ENCODE results near the gene NUMA1. TPM values are rescaled to one million over a fixed set of nuclear protein-coding genes. Genes with fewer than 3 reads are reported as not detected.

The NUMA1 gene
- polyA plus RNA-seq, 1 donor (not counting 4 experiments of a cell fraction or from before 2014, with no cell fraction given), result 38.8 TPM

DNA sequence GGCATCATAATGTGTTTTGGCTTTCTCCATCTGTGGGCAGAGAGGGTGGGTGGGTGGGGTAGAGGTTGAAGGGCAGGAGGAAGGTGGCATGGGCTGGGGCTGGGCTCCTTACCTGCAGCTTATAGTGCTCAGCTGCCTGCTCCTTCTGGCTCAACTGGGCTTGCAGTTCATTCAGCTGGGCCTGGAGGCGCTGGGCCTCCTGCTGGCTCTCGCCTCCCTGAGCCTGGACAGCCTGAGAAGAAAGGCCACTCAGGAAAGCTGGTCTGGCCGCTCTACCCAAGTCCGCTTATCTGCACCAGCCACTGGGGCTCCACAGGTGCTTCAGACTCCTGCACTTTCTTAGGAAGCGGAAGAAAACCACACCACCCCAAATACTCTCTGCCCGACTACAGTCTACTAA, 71.2 kb downstream of the NUMA1 start:
- no peaks in the 10 kb centered on the region for H3K9me1 ChIP-seq (ENCODE audit: control insufficient read depth, extremely low read depth, insufficient read depth, low read length)
- no peaks in the 10 kb centered on the region for H3K9me3 ChIP-seq (ENCODE audit: control insufficient read depth, low read depth, low read length)
- dilution Hi-C loops (cut with MboI; ENCODE audit: extremely low pct_ligation_motif_present, low sequenced_read_pairs), result no loop called here
- H3K27ac ChIP-seq (ENCODE audit: control insufficient read depth, insufficient read depth, low read length), result no peak overlapping the region
- no peaks in the 10 kb centered on the region for H4K20me1 ChIP-seq (ENCODE audit: control insufficient read depth, extremely low read depth, insufficient read depth, low read length)
- no peak overlapping the region for H3K9ac ChIP-seq (ENCODE audit: control insufficient read depth, extremely low read depth, insufficient read depth, low read length)
- H2AFZ ChIP-seq (ENCODE audit: control insufficient read depth, low read length), result no peak overlapping the region
- peaks cover 15% of the 10 kb centered on the region for H3K4me1 ChIP-seq (ENCODE audit: control insufficient read depth, extremely low read depth, insufficient read depth, low read length)
- H3K36me3 ChIP-seq (ENCODE audit: control insufficient read depth in 2 of 2, extremely low read depth in 1 of 2, insufficient read depth in 2 of 2, low read length in 2 of 2), result peaks cover 51 to 53% of the 10 kb centered on the region in 2 experiments
- FAIRE-seq (no peak), DNase-seq (ENCODE audit: low read depth, low spot score) (no peak)
- H3K4me2 ChIP-seq (ENCODE audit: control insufficient read depth, extremely low read depth, insufficient read depth, low read depth, low read length), result no peak overlapping the region
- no peaks in the 10 kb centered on the region for H3K27me3 ChIP-seq (ENCODE audit: control insufficient read depth, extremely low read depth, insufficient read depth, low read length)
- TF ChIP-seq CTCF (optimal IDR thresholded peaks at IDR 0.05 in 1 of 3, IDR thresholded peaks at IDR 0.05 in 1 of 3, conservative IDR thresholded peaks at IDR 0.05 in 1 of 3; ENCODE audit: extremely low read depth in 1 of 3, insufficient read depth in 2 of 3, low read length in 3 of 3) (no peak), EZH2 (IDR thresholded peaks at IDR 0.05; ENCODE audit: low read length) (no peak)
- no peak overlapping the region for H3K4me3 ChIP-seq (ENCODE audit: control insufficient read depth in 2 of 3, extremely low read depth in 1 of 3, insufficient read depth in 2 of 3, low read depth in 1 of 3, low read length in 3 of 3)
- peaks cover 8% of the 10 kb centered on the region for H3K79me2 ChIP-seq (ENCODE audit: control insufficient read depth, insufficient read depth, low read length)

DNA sequence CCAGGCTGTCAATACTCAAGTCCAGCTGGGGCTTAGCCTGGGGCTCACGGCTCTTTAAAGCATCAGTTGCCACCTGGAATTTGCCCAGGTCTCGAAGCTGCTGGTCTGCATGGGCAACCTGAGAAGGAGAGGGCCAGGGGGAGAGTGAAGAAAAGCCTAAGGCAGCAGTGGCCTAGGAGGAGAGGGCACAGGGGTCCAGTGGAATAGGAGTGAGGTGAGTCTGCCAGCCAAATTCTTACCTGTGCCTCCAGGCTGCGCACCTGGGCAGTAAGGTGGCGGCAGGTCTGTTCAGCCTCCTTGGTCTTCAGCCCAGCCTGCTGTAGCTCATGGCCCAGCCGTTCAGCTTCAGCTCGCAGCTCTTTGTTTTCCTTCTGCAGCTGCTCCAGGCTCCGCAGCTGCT, 71.6 kb downstream of the NUMA1 start:
- Histone ChIP-seq H3K36me3 (ENCODE audit: control insufficient read depth in 2 of 2, extremely low read depth in 1 of 2, insufficient read depth in 2 of 2, low read length in 2 of 2) (peaks cover 49 to 54% of the 10 kb centered on the region in 2 experiments), H3K4me3 (ENCODE audit: control insufficient read depth in 2 of 3, extremely low read depth in 1 of 3, insufficient read depth in 2 of 3, low read depth in 1 of 3, low read length in 3 of 3) (no peak overlapping the region), H3K9me3 (ENCODE audit: control insufficient read depth, low read depth, low read length) (no peaks in the 10 kb centered on the region), H2AFZ (ENCODE audit: control insufficient read depth, low read length) (no peak overlapping the region), H3K27me3 (ENCODE audit: control insufficient read depth, extremely low read depth, insufficient read depth, low read length) (no peaks in the 10 kb centered on the region), H4K20me1 (ENCODE audit: control insufficient read depth, extremely low read depth, insufficient read depth, low read length) (no peaks in the 10 kb centered on the region), H3K27ac (ENCODE audit: control insufficient read depth, insufficient read depth, low read length) (no peak overlapping the region), H3K9ac (ENCODE audit: control insufficient read depth, extremely low read depth, insufficient read depth, low read length) (no peak overlapping the region), H3K79me2 (ENCODE audit: control insufficient read depth, insufficient read depth, low read length) (peaks cover 8% of the 10 kb centered on the region), H3K9me1 (ENCODE audit: control insufficient read depth, extremely low read depth, insufficient read depth, low read length) (no peaks in the 10 kb centered on the region), H3K4me1 (ENCODE audit: control insufficient read depth, extremely low read depth, insufficient read depth, low read length) (peaks cover 10% of the 10 kb centered on the region), H3K4me2 (ENCODE audit: control insufficient read depth, extremely low read depth, insufficient read depth, low read depth, low read length) (no peak overlapping the region)
- no peak for DNase-seq (ENCODE audit: low read depth, low spot score)
- no peak for FAIRE-seq
- no peak for TF ChIP-seq EZH2 (IDR thresholded peaks at IDR 0.05; ENCODE audit: low read length)
- TF ChIP-seq CTCF (optimal IDR thresholded peaks at IDR 0.05 in 1 of 3, IDR thresholded peaks at IDR 0.05 in 1 of 3, conservative IDR thresholded peaks at IDR 0.05 in 1 of 3; ENCODE audit: extremely low read depth in 1 of 3, insufficient read depth in 2 of 3, low read length in 3 of 3), result no peak
- dilution Hi-C loops (cut with MboI; ENCODE audit: extremely low pct_ligation_motif_present, low sequenced_read_pairs), result no loop called here

Measured in keratinocyte (primary cell).